Lung (tissue), 12 donors: Measurements from ENCODE around the gene ZIC4. TPM values are rescaled to one million over a fixed set of nuclear protein-coding genes. Genes with fewer than 3 reads are reported as not detected.

Experiments
- ATAC-seq: fragments of 200-7000 bp; cut with Tn5 transposase; one replicate; pipeline ENCODE4 v1.9.1; 2020; ENCODE audit warnings: moderate number of reproducible peaks; ENCODE audit not compliant: insufficient read depth, low FRiP score
- DNase-seq, 3 donors: peaks; one replicate each; pipeline ENCODE4 v3.0.0-alpha.2; 2013 to 2017
- H3K27ac ChIP-seq, 2 donors: one replicate each; pipeline ENCODE4 v1.5.1; 2013; ENCODE audit warnings: mild to moderate bottlenecking in 2 of 2, moderate library complexity in 2 of 2, control low read depth in 1 of 2, inconsistent platforms in 1 of 2, low read depth in 1 of 2, low read length in 1 of 2
- H3K27me3 ChIP-seq, 3 donors: one replicate each; pipeline ENCODE4 v1.5.1; 2013; ENCODE audit warnings: low read length in 2 of 3; ENCODE audit not compliant: control insufficient read depth in 3 of 3, insufficient read depth in 3 of 3
- H3K36me3 ChIP-seq, 4 donors: one replicate each; pipeline ENCODE4 v1.5.1; 2013; ENCODE audit warnings: low read length in 4 of 4, mild to moderate bottlenecking in 1 of 4, moderate library complexity in 1 of 4; ENCODE audit not compliant: control insufficient read depth in 4 of 4, insufficient read depth in 4 of 4
- H3K4me1 ChIP-seq, 5 donors: one replicate each; pipeline ENCODE4 v1.5.1; 2013; ENCODE audit warnings: low read length in 5 of 5, mild to moderate bottlenecking in 2 of 5, moderate library complexity in 1 of 5; ENCODE audit not compliant: control insufficient read depth in 5 of 5, insufficient read depth in 5 of 5
- H3K4me3 ChIP-seq: one replicate; pipeline ENCODE4 v1.5.1; 2013; ENCODE audit warnings: mild to moderate bottlenecking, control low read depth, moderate library complexity
- H3K9ac ChIP-seq, 2 donors: one replicate each; pipeline ENCODE4 v1.5.1; 2013; ENCODE audit warnings: low read length in 2 of 2, control low read depth in 1 of 2; ENCODE audit not compliant: insufficient read depth in 1 of 2
- H3K9me3 ChIP-seq, 4 donors: one replicate each; pipeline ENCODE4 v1.5.1; 2013; ENCODE audit warnings: low read length in 3 of 4, mild to moderate bottlenecking in 1 of 4, moderate library complexity in 1 of 4; ENCODE audit not compliant: control insufficient read depth in 4 of 4, insufficient read depth in 3 of 4
- WGBS, 2 donors: extraction: QIAGEN DNeasy Blood & Tissue Kit; methylation state at CpG; one replicate each; pipeline ENCODE4 v1.1.7; 2013; 5-methylcytosine and 5-hydroxymethylcytosine counted together
- polyA plus RNA-seq, 2 donors: library from polyadenylated mRNA; stranded (reverse); fragments of 200-250 nt; gene quantifications; one replicate each; pipeline ENCODE4 v1.2.1, GENCODE V29; 2013
- total RNA-seq, 2 donors: library from RNA; depleted of rRNA in 1 of 2; stranded (reverse); fragments of >200 nt in 1 of 2; gene quantifications; one replicate each; pipeline ENCODE4 v1.2.1, GENCODE V29; 2014 to 2021
- TF ChIP-seq, protein P1 (sequence below): IDR thresholded peaks from 2 replicates; pipeline ENCODE4 v1.5.1; 2012; ENCODE audit warnings: mild to moderate bottlenecking; ENCODE audit errors: control extremely low read depth, extremely low read depth
- donor health status: control.
- donor health status: control.
- donor health status: Bipolar disorder and iron deficiency.
- donor health status: healthy.
- donor health status: DM: yes; HTN: yes; CAD: no.

ZIC4 gene
- total and polyA plus RNA-seq, 4 donors = not detected

DNA sequence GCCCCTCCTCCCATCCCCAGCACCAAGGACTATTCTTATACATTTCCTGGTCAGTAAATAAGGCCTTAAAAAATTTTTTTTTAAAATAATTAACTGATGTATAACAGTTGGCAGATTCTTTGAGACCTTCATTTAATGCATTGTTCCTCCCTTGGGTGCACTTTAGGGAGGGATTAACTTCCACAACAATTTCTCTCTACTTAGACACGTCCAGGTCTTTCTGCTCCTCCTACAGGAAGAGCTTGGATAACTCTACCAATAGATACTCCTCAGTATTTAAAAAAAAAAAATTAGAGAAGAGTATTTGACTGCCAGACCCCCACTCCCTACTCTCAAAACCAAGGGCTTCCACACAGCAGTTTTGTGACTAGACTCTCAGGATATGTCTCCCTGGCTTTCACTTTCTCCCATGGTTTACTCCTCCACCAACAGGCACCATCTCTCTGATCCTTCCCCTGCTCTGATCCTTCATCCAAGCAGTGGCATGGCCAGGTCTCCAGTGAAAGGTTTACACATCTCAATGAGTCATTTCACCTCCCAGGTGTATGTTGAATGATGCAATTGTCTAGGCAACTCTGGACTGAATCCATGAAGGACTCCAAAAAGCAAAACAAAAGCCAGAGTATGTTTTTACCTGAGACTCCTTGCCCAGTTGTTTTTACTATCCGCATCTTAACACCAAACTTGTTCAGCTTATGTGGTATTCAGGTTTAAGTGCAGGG lies 7.4 kb downstream of the ZIC4 start:
- WGBS, 2 donors = 50 to 60% methylated on average over 2 of the region's 2 CpGs
- DNase-seq (no peak), ATAC-seq (no peak)
- H3K27ac ChIP-seq = no peak overlapping the region
- peaks cover 0 to 13% (median 6%) of the 10 kb centered on the region in 5 donors for H3K4me1 ChIP-seq
- no peak overlapping the region for H3K9ac ChIP-seq
- no peaks in the 10 kb centered on the region for H3K36me3 ChIP-seq
- peaks cover 14 to 100% (median 91%) of the 10 kb centered on the region in 3 donors for H3K27me3 ChIP-seq
- peaks cover 0 to 23% (median 0%) of the 10 kb centered on the region in 4 donors for H3K9me3 ChIP-seq
- H3K4me3 ChIP-seq = no peak overlapping the region
- TF ChIP-seq, protein P1, sequence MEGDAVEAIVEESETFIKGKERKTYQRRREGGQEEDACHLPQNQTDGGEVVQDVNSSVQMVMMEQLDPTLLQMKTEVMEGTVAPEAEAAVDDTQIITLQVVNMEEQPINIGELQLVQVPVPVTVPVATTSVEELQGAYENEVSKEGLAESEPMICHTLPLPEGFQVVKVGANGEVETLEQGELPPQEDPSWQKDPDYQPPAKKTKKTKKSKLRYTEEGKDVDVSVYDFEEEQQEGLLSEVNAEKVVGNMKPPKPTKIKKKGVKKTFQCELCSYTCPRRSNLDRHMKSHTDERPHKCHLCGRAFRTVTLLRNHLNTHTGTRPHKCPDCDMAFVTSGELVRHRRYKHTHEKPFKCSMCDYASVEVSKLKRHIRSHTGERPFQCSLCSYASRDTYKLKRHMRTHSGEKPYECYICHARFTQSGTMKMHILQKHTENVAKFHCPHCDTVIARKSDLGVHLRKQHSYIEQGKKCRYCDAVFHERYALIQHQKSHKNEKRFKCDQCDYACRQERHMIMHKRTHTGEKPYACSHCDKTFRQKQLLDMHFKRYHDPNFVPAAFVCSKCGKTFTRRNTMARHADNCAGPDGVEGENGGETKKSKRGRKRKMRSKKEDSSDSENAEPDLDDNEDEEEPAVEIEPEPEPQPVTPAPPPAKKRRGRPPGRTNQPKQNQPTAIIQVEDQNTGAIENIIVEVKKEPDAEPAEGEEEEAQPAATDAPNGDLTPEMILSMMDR = no peak

GRCh38 chr3:147397875-147398812 lies 8.2 kb downstream of the ZIC4 start:
- WGBS, 2 donors = 8 to 15% methylated on average over 46 of the region's 46 CpGs

DNA sequence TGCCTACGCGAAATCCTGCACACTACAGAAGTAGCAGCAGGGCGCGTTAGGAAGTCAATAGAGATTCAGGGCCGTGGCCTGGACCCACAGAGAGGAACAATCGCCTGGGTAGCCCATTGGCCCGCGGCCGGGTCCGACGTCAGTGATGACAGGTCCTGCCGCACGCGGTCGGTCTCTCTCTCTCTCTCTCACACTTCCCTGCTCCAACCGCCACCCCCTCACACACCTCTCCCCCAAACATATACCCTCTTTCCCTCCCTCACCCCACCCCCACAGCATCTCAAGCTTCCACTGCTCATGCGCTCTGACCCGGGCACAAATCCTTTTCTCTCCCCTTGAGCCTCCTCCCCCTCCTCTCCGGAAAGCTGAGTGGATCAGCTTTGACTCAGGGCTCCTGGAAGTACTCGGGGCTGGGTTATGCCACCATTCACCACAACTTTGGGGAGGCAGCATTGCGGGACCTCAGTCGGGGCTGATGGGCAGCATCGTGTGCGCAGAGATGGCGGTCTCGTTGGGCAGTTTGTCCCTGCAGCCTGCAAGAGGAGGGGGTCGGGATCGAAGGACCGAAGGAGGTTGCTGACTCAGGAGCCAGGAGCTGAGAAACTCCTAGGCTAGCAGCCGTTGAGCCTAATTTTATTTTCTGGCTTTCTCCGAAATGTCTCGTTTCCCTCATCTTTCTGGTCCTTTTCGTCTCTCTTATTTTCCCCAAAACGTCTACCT lies 9.0 kb downstream of the ZIC4 start:
- peaks cover 0 to 24% (median 9%) of the 10 kb centered on the region in 5 donors for H3K4me1 ChIP-seq
- ATAC-seq (no peak), DNase-seq (no peak)
- H3K9me3 ChIP-seq = peaks cover 0 to 26% (median 0%) of the 10 kb centered on the region in 4 donors
- H3K36me3 ChIP-seq = no peaks in the 10 kb centered on the region
- no peak overlapping the region for H3K27ac ChIP-seq
- WGBS, 2 donors = 7 to 8% methylated on average over 34 of the region's 34 CpGs
- H3K27me3 ChIP-seq = peaks cover 14 to 100% (median 90%) of the 10 kb centered on the region in 3 donors
- TF ChIP-seq, protein P1 = no peak
- H3K9ac ChIP-seq = no peak overlapping the region
- no peak overlapping the region for H3K4me3 ChIP-seq

More at GRCh38 chr3:147397875-147398812, 8.2 kb downstream of the ZIC4 start:
- DNase-seq = no peak
- no peak overlapping the region for H3K27ac ChIP-seq
- no peaks in the 10 kb centered on the region for H3K36me3 ChIP-seq
- TF ChIP-seq, protein P1 = no peak
- H3K4me3 ChIP-seq = no peak overlapping the region
- H3K27me3 ChIP-seq = peaks cover 14 to 100% (median 89%) of the 10 kb centered on the region in 3 donors
- peaks cover 0 to 23% (median 0%) of the 10 kb centered on the region in 4 donors for H3K9me3 ChIP-seq
- no peak overlapping the region for H3K9ac ChIP-seq
- no peak for ATAC-seq
- H3K4me1 ChIP-seq = peaks cover 0 to 19% (median 6%) of the 10 kb centered on the region in 5 donors
